Renal cortex interstitium (tissue), 11 donors: ENCODE results near the gene BDKRB2. TPM values are rescaled to one million over a fixed set of nuclear protein-coding genes. Genes with fewer than 3 reads are reported as not detected.

Source experiments
- DNase-seq, 11 donors: peaks; one replicate each; pipeline ENCODE4 v3.0.0-alpha.2; 2013; ENCODE audit warnings: low read depth in 9 of 11, low spot score in 4 of 11; ENCODE audit errors: extremely low read depth in 1 of 11
- polyA plus RNA-seq, 3 donors: library from polyadenylated mRNA; unstranded; fragments of 120-200 nt; gene quantifications; one replicate each; pipeline ENCODE4 v1.2.1, GENCODE V29; 2013; ENCODE audit not compliant: insufficient read length in 3 of 3

BDKRB2 gene
- polyA plus RNA-seq, 3 donors, result 3.3 to 5.2 (median 3.5) TPM

DNA sequence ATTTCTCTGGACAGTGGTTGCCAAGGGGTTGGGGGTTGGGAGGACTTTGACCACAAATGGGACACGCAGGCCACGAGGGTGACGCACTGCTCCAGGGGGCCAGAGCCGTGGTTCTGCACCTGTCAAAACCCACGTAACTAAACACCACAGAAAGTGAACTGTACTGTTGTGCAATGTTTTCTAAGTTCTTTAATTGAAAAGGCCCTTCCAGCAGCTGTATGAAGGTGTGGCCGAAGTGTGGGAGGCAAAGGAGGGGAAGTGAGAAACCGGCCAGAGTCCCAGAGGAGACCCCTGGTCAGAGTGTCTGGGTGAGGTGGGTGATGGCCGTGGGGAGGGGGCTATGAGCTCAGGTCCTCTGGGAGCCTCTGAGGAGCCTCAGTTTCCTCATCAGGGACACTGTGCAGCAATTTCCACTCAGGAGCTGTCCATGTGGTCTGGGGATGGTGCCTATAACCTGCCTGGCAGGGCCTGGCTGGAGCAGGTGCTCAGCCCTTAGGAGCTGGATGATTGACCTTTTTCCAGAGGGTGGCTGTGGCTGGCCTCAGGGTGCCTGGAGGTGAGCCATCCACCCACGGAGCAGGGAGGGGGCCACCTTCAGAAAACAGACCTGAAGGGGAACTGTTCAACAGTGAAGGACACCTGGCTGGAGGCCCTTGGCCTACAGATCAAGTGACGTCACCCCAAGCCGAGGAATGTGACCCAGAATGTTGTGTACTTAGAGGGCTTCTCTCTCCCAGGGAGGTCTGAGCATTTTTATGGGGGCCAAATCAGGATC lies 9.8 kb upstream of the BDKRB2 start:
- DNase-seq, result no peak

DNA sequence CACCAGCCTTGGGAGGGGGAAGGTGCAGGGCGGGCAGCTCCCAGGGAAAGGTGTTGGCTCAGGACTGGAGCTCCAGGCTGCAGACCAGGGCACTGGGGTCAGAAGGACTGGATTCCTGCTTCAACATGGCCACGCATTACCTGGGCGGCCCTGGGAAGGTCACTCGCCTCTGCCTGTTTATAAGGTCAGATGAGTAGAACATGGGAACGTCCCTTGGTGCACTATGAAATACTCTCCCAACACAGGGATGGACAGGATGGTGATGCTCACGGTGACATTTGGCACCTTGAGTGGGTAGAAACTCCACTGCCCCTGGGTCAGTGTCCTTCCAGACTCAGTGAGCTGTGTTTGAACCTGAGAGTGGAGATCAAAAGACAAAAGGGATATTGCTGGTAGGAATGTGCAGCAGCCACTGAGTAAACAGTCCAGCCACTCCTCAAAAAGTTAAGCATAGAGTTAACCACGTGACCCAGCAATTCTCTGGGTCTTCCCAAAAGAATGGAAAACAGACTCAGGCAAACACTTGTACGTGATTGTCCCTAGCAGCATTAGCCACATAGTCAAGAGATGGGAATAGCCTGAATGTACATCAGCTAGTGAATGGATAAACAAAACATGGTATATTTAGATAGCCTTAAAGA lies 9.1 kb upstream of the BDKRB2 start:
- no peak for DNase-seq

DNA sequence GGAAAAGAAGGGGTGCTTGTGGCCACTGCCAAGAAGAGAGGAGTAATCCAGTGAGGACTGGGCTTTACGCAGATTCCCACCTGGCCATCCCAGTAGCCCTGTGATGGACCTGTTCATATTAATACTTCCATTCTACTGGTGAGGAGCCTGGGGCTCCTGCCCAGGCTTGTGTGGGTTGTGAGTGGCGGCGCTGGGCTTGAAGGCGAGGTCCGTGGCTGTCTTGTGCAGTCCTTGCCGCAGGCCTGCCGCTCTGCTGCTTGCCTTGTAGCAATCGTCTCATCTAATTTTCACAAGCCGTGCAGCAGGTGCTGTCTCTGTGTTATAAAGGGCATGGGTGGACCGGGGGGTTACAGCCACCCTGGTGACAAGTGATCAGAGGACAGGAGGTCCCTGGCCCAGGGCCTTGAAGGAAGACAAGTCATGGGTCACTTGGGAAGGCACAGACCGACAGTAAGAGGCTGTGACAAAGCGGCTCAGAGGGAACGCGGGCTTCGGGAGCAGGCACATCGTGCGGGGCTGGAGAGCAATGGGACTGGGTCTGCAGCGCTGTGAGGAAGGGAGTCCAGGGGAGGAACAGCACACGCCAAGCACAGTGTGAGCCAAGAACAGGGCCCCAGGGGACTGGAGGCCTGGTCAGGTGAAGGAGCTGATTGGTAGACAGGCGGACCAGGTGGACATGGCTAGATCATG lies 7.3 kb upstream of the BDKRB2 start:
- DNase-seq, result no peak

DNA sequence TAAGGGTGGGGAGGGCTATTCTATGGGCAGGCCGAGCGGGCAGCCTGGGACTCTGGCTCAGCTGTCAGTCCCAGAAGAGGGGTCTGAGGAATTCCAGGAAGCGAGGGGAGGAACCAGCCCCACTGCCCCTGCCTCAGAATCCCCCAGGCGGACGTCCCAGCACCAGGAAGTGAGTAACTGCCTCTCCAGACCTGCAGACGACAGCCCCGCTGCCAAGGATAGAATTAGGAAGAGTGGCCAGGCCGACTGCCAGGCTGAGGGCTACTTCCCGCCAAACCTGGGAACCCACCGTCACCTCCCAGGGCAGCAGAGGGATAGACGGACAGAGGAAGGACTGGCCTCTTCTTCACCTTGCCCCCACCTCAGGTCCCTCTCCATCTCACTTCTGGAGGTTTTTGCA lies 6.7 kb upstream of the BDKRB2 start:
- DNase-seq, result no peak

DNA sequence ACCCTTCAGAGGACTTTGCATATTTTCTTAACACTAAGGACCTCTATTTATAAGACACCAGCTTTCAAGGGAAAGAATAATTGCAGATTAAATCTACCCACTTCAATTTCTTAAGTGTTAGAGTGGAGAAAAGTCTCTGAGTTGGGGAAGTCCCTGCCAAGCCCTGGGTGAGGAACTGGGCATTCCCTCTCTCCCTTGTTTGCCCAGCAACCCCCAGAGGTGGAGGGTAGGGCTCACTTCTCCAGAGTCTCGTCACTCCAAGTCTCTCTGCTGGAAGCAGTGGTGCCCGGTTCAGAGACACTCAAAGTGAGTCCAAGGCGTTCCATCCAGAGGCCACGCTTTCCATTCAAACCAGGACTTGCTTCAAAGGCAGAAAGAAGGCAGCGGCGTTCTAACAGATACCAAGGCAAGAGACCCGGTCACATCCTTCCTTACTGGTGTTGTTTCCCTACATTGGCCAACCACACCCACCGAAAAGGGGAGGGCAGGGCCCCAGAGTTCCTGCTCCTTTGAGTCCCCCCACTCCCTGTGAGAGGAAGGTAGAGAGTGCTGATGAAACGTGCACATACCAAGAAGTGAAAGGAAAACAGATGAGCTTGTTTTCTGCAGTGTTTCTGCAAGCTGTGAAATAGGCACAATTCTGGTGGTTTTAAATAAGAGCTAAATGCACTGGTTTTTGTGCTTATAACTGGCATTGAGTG lies 6.1 kb upstream of the BDKRB2 start:
- no peak for DNase-seq

DNA sequence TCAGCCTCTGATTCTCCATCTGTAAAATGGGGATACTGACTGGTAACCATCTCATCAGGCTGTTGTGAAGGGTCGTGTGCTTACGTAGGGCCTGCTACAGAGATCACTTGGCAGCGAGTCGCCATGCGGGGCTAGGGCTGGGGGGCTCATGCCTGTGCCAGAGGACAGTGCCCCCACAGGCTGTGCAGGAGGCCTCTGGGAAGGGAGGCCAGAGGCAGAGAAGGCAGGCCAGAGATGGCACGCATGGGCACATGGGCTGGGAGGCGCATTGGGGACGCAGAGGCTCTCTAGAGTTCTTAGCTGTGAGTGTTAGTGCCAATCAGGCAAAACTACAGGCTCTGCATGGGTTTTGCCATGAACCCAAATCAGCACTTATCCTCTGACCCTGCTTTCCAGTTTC lies 3.5 kb upstream of the BDKRB2 start:
- DNase-seq, result no peak

DNA sequence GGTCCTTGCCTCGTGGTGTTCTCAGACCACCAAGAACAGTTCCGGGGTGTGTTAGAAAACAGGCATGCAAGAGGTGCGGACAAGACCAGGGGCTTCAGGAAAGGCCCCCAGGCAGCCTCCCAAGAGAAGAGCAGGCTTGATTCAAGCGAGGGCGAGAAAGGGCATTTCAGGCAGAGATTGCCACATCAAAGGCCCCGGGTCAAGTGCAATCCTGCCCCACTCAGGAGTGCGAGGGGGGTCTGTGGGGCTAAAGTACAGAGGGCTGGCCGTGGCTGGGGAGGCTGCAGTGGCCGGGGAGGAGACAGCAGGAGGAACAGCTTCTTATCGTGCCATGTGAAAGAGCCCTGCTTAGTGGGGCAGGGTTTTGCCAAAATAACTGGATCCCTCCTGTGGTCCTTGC lies 2.7 kb upstream of the BDKRB2 start:
- no peak for DNase-seq

DNA sequence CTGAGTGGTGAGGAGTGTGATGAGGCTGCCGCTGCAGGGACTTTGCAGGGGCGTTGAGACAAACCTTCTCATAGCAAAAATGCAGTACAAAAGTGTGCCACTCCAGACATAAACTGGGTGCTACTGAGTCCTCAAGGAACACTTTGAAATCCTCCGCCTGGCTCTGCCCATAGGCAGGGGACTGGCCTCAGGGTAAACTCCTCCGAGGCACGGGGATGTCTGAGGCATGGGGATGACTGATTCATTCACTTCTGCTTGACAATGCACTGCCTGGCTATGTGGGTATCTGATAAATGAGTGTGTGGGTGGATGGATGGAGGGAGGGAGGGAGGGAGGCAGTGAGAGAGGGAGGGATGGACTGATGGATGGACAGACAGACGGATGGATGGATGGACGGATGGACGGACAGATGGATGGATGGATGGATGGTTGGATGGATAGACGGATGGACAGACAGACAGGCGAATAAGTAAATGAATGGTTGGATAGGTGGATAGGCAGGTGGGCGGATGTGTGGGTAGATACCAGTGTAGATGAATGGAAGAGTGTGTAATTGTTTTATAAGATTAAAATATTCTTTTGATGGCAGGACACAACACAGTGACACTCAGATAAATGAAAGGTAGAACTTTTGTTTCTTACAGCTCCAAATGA lies 2.1 kb upstream of the BDKRB2 start:
- DNase-seq, result no peak

DNA sequence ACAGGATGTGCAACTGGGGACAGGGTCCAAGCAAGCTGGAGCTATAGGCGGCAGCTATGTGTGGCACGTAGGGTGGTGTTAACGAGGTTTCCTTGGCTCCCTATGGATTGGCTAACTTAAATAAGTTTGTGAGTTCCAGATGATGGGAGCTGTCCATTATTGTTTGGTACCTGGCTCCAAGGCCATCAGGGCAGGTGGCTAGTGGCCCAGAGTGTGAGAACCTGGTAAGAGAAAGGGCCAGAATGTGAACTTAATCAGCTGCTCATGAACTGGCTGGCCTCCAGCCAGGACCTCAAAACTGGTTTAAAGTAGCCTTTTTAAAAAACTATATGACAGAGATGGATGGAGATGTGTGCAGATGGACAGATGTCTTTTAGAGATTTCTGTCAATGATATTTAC lies 1.5 kb upstream of the BDKRB2 start:
- no peak for DNase-seq

DNA sequence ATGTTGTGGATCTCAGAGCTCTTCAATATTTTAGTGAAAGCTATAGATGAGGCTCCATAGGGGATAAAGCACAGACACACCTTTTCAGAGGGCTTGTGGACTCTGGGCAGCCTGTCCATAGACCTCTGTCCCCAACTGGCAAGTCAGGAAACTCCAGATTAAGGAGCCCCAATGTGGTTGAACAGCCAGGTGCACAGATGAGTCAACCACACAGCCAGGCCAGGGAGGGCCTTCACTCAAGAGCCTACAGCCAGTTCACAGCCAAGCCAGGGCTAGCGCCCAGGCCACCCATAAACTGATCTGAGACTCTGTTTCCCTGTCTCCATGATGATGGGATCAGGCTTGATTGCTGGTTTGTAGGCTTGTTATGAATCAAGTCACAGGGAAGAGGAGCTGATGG lies 1.0 kb upstream of the BDKRB2 start:
- no peak for DNase-seq

DNA sequence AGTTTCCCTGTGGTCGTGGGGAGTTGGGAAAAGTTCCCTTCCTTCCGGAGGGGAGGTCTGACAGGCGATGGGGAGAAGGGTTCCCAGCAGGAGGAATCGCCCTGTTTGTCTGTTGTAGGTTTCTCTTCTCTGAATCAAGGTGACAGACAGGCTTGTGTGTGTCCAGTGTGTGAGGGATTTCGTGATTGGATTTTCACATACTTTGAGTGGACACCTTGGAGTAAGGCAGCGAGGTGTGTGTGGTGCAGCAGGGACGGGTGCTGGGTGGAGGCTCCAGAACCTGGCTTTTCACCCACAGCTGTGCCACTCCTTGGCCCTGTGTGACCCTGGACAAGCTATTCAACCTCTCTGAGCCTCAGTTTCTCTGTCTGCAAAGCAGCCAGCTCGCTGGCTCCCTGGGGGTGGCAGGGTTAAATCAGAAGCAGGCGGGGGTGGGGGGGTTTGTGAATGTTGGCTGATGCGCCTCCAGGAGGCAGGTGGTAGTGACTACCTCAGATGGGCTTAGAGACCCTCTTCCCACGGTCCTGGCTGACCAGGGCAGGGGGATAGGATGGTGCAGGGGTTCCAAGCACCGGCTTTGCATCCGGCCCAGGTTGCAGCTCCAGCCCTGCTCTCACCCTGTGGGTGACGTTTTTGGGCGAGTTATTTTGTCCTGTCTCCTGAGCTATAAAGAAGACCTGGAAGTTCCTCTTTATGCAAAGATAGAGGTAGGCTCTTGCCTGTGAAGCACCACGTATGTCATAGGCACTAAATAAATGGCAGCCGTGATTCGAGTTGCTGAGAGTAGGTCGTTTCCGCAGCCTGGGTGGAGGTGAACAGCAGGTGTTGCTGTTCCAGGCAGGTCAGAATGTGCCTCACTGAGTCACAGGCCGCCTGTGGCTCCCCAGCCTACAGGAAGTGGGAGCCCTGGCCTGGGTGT lies 679 bp downstream of the BDKRB2 start:
- peak in 1 of 11 donors; percentile 9 for DNase-seq

DNA sequence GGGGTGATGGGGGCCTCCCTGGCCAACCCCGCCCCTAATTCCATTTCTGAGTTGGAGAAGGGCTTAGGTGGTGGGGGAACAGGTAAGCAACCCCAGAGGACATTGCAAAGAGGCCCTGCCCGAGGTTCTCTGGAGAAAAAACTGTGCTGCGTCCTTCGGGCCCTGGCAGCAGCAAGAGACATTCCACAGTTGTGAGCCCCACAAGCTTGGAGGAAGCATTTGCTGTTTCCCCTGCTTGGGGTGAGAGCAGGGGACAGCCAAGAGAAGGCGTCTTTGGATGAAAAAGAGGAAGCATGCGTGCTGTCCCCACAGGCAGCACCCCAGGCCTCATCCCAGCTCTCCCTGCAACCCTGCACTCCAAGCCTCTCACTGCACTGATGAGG lies 1.3 kb downstream of the BDKRB2 start:
- DNase-seq, result no peak

DNA sequence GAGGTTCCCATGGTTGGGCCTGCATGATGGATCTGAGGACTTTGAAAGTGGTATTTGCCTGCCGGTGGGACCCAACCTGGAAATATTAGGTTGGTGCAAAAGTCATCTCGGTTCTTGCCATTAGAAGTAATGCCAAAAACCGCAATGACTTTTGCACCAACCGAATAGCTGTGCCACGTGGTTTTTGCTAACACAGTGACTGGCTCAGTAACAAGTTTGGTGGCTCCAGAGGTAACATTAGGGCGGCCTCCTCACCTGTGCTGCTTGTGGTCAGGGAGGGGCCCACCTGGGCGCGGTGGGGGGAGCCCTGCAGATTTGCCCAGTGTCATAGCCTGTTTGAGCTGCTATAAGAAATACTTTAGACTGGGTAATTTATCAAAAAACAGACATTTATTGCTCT lies 1.8 kb downstream of the BDKRB2 start:
- no peak for DNase-seq

DNA sequence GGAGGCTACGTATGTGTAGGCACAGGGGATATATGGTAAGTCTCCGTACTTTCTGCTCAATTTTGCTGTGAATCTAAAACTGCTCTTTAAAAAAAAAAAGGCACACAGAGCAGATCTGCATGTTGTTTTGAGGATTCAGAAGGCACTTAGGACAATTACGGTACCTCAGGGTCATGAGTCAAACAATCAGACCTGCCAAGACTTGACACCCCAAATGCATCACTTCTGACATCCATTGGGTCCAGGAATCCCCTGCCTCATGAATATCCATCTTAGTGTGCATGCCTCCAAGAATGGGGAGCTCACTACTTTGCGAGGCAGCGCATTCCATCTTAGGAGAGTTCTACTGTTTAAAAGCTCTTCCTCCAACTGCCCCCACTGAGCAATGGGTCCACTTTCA lies 3.0 kb downstream of the BDKRB2 start:
- DNase-seq, result no peak

DNA sequence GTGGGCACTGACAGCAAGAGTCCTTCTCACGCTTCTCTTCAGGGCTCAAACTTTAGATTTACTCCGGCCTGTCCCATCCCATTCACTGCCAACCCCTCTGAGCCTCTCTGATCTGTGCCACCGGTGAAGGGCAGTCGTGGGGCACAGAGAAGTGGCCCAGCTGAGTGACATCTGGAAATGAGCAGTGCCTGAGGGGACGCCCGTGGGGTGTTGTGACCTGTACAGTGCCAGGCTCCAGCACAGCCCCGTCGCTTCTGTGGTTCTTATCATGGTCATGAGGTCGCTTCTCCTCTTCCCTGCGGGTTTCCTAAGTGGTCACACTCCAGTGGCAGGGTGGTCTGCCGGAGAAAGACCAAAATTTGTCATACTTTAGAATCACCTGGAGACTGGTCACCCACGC lies 4.1 kb downstream of the BDKRB2 start:
- no peak for DNase-seq

DNA sequence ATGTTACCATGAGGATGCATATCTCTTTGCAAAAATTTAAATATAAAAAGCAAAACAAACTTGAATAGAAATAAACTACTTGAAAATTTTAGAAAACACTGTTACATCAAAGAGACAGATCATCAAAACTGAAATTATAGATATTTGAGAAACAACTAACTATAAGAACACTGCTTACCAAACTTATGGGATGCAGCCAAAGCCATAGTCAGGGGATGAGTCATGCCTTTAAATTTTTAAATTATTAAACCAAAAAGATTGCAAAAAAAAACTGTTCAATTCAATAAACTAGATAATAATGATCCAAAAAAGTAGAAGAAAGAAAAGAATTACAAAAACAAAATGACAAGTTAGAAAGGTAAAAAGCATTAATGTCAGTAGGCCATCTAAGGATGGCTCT lies 7.5 kb downstream of the BDKRB2 start:
- no peak for DNase-seq

DNA sequence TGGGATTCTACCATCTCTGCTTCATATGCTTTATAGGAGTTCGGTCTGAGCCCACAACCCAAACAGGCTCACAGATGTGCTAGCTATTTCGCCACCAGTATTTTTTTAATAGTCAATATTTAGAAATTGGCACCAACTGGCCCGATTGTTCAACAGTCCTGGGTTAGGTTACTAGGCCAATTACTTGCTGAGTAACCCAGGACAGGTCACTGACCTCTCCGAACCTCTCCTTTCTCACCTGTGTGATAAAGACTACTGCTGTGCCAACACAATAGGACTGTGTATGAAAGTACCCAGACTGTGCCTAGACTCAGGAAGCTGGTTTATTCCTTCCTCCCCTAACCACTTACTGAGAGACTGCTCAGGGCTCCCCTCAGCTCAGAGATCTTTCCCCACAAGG lies 8.3 kb downstream of the BDKRB2 start:
- no peak for DNase-seq

DNA sequence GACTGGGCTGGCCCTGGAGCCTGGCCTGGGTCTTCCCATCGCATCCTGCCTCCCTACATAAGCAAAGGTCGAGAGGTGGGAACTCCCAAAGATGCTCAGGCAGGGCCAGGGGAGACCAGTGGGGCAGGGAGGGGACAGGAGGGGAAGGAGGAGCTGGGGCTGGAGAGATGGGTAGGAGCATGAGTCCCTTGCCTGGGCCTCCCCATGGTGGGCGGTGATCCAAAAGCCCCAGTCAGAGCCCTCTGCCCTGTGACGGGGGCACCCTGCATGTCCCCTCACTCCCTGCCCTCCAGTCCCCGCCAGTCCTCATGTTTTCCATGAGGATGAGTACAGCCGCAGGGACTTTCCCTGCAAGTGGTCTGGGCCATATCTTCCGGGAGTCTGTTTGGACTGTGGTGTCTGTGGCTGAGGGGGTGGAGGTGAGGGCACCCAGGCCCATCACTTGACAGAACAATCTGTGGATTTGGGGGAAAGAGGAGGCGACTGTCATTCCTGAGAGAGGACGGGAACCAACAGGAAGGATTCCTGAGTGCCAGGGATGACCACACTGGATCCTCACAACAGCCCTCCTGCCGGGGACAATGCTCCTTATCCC lies 9.3 kb downstream of the BDKRB2 start:
- no peak for DNase-seq
